Gastrocnemius medialis (tissue), 4 donors: ENCODE results near the gene PPP1R14C.

Experiments
- CTCF ChIP-seq, 5 experiments: fragments of 450-650 bp in 3 of 5; fragments of 200-600 bp in 2 of 5; sonication (generic) in 2 of 5; IDR thresholded peaks in 4 of 5; conservative IDR thresholded peaks in 1 of 5; 1 replicate in 4 of 5; 2 replicates in 1 of 5; pipeline ENCODE4 v1.5.1; 2016 to 2019; ENCODE audit warnings: antibody characterized with exemption in 5 of 5, mild to moderate bottlenecking in 3 of 5, moderate library complexity in 3 of 5
- POLR2A ChIP-seq, 2 donors: fragments of 450-650 bp; IDR thresholded peaks; one replicate each; pipeline ENCODE4 v1.6.1; 2017; ENCODE audit warnings: antibody characterized with exemption in 2 of 2, mild to moderate bottlenecking in 2 of 2, moderate library complexity in 2 of 2

- TF ChIP-seq CTCF (IDR thresholded peaks at IDR 0.05 in 4 of 5, conservative IDR thresholded peaks at IDR 0.05 in 1 of 5), result no peak
- TF ChIP-seq POLR2A (IDR thresholded peaks at IDR 0.05), result no peak
Measured at GRCh38 chr6:150123645-150124044, 19.2 kb upstream of the PPP1R14C start.
